GM12872 (cell line): ENCODE data around the gene TDP1.

ENCODE experiments used
- TF ChIP-seq, protein P1 (sequence below): IDR thresholded peaks from 3 replicates; pipeline ENCODE4 v1.5.1; 2011; ENCODE audit warnings: low read depth, mild to moderate bottlenecking, low read length, moderate library complexity; ENCODE audit not compliant: insufficient read depth

Gene TDP1

DNA sequence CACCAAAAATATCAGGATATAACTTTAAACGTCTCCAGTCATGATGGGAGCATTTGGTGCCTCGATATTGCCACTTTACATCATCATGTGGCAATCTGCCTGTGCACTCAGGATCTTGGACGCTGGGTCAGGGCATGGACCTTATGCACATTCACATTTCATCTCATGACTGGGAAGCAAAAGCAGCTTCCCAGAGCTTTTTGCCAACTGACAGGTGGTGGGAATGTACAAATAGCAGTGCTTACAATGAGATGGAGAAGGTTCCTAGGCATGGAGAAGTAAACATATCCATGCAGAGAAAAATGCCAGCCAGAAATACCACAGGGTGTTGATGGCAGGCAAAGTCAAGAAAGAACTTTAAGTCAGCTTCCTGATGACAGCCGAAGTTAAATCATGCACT is 31.5 kb upstream of the TDP1 start:
- TF ChIP-seq, protein P1, sequence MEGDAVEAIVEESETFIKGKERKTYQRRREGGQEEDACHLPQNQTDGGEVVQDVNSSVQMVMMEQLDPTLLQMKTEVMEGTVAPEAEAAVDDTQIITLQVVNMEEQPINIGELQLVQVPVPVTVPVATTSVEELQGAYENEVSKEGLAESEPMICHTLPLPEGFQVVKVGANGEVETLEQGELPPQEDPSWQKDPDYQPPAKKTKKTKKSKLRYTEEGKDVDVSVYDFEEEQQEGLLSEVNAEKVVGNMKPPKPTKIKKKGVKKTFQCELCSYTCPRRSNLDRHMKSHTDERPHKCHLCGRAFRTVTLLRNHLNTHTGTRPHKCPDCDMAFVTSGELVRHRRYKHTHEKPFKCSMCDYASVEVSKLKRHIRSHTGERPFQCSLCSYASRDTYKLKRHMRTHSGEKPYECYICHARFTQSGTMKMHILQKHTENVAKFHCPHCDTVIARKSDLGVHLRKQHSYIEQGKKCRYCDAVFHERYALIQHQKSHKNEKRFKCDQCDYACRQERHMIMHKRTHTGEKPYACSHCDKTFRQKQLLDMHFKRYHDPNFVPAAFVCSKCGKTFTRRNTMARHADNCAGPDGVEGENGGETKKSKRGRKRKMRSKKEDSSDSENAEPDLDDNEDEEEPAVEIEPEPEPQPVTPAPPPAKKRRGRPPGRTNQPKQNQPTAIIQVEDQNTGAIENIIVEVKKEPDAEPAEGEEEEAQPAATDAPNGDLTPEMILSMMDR, result no peak

DNA sequence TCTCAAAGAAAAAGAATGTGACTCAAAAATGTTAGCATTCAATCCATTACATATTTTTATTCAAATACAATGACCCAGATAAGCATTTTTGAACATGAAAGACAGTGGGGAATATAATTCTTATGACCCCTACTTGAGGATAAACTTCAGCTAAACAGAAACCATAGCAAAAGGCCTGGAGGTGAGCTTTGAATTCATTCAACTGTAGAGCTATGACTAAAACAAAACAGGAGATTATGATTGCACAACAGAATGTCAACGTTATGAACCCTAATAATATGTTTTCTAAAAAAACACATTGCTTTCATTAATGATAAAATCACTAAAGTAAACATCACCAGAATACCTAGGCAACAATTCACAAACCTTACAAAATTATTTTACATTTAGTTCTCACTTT is 29.0 kb upstream of the TDP1 start:
- TF ChIP-seq, protein P1, result no peak

DNA sequence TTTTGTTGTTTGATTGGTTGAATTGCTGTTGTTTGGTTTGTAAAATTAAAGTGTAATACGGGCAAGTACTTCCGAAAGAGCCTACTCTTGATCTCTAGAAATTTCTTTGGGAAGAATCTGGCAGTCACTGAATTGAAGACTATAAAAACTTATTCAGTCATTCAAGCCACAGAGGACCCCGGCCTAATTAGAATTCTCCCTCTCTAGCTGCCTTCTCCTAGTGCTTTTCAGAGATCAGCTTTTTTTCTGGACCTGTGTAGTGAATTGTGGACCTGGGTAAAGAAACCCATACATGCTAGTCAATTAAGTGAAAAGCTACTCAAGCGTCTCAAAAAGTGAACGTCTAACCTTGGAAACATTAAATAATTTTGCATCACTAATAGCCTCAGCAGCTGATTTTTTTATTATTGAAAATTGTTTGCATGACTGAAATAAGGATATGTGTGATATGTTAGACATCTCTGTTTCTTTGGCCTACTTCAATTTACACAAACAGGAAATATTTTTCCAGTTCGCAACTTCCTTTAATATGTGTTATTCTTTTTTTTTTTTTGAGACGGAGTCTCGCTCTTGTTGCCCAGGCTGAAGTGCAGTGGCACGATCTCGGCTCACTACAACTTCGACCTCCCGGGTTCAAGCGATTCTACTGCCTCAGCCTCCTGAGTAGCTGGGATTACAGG is 28.4 kb upstream of the TDP1 start:
- TF ChIP-seq, protein P1, result no peak

DNA sequence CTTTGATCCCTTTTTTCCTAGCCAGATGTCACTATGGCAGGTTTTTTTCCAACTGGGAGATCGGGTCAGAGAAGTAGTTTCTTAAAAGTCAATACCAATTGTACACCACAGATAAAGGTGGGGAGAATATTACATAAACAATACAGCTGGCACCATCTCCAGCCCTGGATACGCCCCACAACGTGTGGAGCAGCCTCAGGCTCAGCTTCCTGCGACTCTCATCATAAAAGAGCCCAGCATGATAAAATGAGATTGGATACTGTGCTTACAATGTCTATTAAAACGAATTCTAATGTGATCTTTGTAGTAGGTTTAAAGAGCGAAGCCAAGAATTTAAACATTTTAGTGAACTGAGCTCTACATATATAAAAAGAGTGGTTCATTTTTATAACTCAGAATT is 22.7 kb upstream of the TDP1 start:
- TF ChIP-seq, protein P1, result no peak

DNA sequence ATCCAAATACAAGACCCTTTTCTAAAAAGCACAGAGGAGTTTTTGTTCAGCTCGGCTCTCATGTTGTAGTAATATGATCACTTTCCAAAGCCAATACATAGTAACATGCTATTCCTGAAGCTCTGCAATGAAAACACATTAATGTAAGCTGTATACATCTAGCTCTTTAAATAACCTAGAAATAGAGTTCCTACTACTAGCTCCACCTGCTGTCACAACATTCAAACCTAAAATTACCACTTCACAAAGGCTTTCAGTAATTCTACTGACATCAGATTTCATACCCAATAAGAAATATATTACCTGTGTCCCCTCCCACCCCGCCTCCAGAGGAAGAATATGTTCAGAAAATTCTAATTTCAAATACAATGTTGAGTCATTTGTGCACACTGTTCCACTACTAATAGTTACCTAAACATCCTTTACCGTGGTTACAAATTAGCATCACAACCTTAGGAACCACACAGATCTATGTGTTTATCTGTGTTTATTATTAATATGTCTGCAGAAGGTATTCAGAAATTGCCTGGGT is 19.0 kb upstream of the TDP1 start:
- TF ChIP-seq, protein P1, result no peak

DNA sequence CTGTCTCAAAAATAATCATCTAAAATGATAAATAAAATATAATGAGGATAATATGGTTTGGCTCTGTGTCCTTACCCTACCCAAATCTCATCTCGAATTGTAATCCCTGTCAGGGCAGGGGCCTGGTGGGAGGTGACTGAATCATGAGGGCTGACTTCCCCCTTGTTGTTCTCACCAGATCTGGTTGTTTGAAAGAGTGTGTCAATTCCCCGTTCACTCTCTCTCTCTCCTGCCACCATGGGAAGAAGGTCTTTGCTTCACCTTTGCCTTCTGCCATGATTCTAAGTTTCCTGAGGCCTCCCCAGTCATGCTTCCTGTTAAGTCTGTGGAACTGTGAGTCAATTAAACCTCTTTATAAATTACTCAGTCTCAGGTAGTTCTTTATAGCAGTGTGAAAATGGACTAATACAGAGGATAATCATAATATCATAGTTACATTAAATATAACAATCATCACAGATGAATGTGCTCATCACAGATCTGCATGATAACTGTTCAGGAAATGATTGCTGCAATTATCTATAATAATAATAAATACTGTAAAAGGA is 13.8 kb upstream of the TDP1 start:
- TF ChIP-seq, protein P1, result no peak

DNA sequence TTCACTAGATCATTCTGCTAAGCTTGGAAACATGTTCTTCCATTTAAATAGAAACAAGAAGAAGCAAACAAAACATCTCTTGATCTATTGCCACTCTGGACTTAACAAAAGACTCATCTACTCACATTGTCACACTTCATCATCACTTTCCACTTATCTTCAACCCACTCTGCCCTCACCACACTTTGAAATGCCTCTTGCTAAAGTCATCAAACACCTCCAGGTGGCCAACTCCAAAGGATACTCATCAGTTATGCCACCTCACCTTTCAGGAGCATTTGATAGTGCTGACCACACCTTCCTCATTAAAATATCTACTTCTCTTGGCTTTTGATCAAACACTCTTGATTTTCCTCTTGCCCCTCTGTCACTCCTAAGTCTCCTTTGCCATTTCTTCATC is 8.4 kb upstream of the TDP1 start:
- TF ChIP-seq, protein P1, result no peak
